VCaP (cell line): Measurements from ENCODE around the gene TUBB4A.

Experiments
- H3K27ac ChIP-seq: fragments of 450-650 bp; 2 replicates; pipeline ENCODE4 v1.5.1; 2017
- TF ChIP-seq, protein P1 (sequence below): fragments of 450-650 bp; conservative IDR thresholded peaks from 2 replicates; pipeline ENCODE4 v1.5.1; 2017; ENCODE audit warnings: mild to moderate bottlenecking, moderate library complexity

The TUBB4A gene

DNA sequence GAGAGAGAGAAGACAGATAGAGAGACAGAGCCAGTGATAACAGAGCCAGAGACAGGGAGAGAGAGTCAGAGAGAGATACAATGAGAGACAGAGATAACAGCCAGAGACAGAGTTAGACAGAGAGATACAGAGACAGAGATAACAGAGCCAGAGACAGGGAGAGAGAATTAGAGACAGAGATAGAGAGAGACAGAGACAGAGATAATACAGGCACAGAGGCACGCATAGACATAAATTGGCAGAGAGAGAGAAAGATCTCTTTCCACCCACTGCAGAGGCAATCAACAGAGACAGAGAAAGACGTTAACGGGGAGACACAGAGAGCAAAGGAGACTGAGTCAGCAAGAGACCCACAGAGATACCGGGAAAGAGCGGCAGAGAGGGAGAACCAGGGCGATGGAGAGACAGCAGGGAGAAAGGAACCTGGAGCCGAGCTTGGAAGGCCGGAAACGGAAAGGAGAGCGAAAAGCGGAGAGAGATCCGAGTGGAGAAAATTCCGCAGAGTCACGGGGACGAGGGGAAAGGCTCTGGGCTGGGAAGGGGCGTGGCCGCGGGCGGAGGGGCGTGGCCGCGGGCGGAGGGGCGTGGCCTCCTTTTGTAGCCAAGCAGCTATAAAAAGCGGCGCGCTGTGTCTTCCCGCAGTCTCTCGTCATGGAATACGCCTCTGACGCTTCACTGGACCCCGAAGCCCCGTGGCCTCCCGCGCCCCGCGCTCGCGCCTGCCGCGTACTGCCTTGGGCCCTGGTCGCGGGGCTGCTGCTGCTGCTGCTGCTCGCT lies 28.5 kb upstream of the TUBB4A start, which contains the start of gene TNFSF9:
TSS of gene TNFSF9 (plus strand) at position 641 of the 777 bp plus-strand sequence. CDS start at position 652, 11 bp downstream.
- TF ChIP-seq, protein P1, sequence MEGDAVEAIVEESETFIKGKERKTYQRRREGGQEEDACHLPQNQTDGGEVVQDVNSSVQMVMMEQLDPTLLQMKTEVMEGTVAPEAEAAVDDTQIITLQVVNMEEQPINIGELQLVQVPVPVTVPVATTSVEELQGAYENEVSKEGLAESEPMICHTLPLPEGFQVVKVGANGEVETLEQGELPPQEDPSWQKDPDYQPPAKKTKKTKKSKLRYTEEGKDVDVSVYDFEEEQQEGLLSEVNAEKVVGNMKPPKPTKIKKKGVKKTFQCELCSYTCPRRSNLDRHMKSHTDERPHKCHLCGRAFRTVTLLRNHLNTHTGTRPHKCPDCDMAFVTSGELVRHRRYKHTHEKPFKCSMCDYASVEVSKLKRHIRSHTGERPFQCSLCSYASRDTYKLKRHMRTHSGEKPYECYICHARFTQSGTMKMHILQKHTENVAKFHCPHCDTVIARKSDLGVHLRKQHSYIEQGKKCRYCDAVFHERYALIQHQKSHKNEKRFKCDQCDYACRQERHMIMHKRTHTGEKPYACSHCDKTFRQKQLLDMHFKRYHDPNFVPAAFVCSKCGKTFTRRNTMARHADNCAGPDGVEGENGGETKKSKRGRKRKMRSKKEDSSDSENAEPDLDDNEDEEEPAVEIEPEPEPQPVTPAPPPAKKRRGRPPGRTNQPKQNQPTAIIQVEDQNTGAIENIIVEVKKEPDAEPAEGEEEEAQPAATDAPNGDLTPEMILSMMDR: no peak
- H3K27ac ChIP-seq: peak within 1 kb of the TSS; percentile 47; the same call in 1 of the 2 replicates

DNA sequence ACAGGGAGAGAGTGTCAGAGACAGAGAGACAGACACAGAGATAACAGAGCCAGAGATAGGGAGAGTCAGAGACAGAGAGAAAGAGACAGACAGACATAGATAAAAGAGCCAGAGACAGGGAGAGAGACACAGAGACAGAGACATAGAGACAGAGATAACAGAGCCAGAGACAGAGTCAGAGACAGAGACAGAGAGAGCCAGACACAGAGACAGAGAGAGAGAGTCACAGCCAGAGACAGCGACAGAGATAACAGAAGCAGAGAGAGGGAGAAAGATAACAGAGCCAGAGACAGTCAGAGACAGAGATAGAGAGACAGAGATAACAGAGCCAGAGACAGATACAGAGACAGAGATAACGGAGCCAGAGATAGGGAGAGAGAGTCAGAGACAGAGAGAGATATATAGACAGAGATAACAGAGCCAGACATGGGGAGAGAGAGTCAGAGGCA lies 27.9 kb upstream of the TUBB4A start:
- no peak overlapping the region for H3K27ac ChIP-seq
- TF ChIP-seq, protein P1: no peak

DNA sequence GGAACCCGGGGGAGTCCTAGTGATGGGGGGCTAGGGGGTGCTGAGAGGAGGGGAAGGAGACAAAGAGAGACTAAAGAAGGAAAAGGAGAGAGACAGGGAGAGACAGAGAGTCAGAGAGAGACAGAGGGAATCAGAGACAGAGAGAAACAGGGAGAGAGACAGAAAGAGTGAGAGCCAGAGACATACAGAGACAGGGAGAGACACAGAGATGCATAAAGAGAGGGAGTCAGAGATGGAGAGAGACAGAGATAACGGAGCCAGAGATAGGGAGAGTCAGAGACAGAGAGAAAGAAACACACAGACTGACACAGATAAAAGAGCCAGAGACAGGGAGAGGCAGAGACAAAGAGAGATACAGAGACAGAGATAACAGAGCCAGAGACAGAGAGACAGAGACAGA lies 27.2 kb upstream of the TUBB4A start:
- H3K27ac ChIP-seq: no peak overlapping the region
- TF ChIP-seq, protein P1: no peak

DNA sequence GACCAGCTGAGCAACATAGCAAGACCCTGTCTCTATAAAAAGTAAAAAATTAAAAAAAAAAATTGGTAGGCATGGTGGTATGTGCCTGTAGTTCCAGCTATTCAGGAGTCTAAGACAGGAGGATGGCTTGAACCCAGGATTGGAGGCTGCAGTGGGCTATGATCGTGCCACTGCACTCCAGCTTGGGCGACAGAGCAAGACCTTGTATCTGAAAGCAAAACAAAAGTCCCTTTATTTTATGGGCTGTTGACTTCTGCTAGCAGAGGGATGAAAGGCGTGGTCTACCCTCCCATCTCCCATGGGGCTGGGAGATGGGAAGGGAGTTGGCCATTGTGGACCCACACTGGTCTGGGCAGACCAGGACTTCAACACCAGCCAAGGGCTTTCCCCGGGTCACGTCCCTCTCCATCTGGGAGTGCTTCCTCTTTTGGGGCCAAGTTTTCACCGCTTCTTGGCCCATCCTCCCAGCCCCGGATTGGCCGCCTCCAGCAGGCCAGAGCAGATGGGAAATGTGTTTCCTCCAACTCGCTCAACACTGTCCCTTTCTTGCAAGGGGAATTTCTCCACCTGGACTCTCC lies 26.5 kb upstream of the TUBB4A start:
- no peak overlapping the region for H3K27ac ChIP-seq
- TF ChIP-seq, protein P1: no peak

DNA sequence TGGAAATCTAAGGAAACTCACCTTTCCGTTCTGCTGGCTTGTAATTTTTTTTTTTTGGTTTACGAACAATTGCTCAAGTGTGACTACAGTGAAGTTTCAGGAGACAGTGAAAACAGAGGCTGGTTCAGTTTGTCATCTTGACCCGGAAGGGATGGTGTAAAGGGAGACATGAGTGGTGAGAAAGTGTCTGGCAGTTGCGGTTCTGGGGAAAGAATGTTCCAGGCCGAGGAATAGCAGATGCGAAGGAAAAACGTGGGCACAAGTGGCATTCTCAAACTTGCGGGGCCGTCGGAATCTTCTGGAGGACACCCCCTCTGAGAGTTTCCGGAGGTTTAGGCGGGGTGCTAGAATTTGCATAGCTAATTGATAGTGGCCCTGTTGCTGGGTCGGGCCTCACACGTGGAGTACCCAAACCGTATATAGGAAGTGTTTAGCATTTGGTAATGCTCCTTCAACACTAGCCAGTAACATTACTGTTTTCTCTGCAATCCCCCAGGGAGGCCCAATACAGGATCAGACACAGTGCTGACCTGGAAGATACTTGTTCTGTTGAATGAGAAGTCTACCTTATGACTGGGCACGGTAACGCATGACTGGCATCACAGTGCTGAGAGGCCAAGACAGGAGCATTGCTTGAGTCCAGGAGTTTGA lies 25.9 kb upstream of the TUBB4A start:
- TF ChIP-seq, protein P1: no peak
- no peak overlapping the region for H3K27ac ChIP-seq

DNA sequence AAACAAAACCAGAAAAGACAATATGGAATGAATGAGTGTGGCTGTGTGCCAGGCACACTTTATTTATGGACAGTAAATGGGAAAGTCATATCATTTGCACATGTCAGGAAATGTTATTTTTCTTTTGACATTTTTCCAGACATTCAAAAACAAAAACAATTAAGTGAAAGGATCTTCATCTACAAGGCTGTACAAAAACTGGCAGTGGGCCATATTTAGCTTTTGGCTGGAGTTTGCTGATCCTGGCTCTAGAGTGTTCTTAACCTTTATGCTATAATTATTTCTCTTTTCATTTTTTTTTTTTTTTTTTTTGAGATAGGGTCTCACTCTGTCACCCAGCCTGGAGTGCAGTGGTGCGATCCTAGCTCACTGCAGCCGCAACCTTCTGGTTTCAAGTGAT lies 22.2 kb upstream of the TUBB4A start:
- TF ChIP-seq, protein P1: no peak
- no peak overlapping the region for H3K27ac ChIP-seq

DNA sequence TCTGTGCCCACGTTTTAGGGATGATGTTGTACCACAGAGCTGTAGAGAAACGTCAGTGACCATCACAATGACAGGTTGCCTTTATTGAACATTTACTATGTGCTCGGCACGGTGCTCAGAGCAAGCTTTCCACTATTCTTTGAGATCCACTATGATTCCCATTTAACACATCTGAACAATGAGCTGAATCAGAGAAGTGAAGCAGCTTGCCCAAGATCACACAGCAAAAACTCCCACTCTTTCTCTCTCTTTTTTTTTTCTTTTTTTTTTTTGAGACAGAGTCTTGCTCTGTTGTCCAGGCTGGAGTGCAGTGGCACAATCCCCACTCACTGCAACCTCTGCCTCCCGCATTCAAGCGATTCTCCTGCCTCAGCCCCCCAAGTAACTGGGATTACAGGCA lies 20.6 kb upstream of the TUBB4A start:
- TF ChIP-seq, protein P1: no peak
- no peak overlapping the region for H3K27ac ChIP-seq
